GM10266 (cell line): ENCODE data around the gene AFAP1L1.

ENCODE experiments used
- DNase-seq: peaks from one replicate; pipeline ENCODE4 v3.0.0; 2012; ENCODE audit errors: extremely low spot score
- TF ChIP-seq, protein P1 (sequence below): IDR thresholded peaks from 2 replicates; pipeline ENCODE4 v1.5.1; 2012; ENCODE audit warnings: mild to moderate bottlenecking, low read depth; ENCODE audit not compliant: control insufficient read depth, insufficient read depth; ENCODE audit errors: missing control alignments

AFAP1L1 gene

DNA sequence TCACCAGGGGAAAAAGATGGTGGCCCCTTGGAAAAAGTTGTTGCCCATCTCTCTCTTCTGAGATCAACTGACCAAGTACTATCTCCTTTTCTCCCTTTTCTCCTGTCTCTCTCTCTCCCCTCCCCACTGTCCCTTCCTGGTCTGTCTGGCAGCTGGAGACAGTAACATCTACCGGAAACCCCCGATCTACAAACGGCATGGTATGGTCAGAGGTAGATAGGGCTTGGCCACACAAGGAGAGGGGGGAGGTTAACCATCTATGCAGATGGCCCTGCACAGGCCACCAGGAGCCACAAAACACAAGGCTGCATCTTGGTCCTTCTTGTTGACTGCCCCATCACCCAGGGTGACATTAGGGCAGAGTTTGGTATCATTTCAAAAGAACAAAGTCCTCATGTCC, 29.3 kb upstream of the AFAP1L1 start:
- TF ChIP-seq, protein P1, sequence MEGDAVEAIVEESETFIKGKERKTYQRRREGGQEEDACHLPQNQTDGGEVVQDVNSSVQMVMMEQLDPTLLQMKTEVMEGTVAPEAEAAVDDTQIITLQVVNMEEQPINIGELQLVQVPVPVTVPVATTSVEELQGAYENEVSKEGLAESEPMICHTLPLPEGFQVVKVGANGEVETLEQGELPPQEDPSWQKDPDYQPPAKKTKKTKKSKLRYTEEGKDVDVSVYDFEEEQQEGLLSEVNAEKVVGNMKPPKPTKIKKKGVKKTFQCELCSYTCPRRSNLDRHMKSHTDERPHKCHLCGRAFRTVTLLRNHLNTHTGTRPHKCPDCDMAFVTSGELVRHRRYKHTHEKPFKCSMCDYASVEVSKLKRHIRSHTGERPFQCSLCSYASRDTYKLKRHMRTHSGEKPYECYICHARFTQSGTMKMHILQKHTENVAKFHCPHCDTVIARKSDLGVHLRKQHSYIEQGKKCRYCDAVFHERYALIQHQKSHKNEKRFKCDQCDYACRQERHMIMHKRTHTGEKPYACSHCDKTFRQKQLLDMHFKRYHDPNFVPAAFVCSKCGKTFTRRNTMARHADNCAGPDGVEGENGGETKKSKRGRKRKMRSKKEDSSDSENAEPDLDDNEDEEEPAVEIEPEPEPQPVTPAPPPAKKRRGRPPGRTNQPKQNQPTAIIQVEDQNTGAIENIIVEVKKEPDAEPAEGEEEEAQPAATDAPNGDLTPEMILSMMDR, result no peak
- no peak for DNase-seq

- TF ChIP-seq, protein P1, result no peak
- DNase-seq, result no peak
Observed at GRCh38 chr5:149246906-149247305, 24.8 kb upstream of the AFAP1L1 start.

DNA sequence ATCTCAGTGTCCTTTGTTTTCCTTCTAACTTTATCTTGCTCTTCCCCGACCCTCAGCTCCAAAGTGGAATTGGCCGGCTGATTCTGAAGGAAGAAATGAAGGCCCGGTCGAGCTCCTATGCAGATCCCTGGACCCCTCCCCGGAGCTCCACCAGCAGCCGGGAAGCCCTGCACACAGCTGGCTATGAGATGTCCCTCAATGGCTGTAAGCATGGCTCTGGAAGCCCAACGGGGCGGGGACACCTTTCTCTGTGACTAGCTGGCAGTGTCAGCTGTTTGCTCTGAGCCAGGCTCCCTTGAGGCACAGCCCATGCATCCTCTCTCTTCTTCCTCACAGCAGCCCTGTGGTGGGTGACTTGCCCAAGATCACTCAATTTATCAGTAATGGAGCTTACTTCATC, 23.9 kb upstream of the AFAP1L1 start:
- TF ChIP-seq, protein P1, result no peak
- no peak for DNase-seq

GRCh38 chr5:149251546-149251945, 20.1 kb upstream of the AFAP1L1 start:
- DNase-seq, result no peak
- TF ChIP-seq, protein P1, result no peak

- TF ChIP-seq, protein P1, result no peak
- DNase-seq, result no peak
Observed at GRCh38 chr5:149254506-149254905, 17.2 kb upstream of the AFAP1L1 start.

DNA sequence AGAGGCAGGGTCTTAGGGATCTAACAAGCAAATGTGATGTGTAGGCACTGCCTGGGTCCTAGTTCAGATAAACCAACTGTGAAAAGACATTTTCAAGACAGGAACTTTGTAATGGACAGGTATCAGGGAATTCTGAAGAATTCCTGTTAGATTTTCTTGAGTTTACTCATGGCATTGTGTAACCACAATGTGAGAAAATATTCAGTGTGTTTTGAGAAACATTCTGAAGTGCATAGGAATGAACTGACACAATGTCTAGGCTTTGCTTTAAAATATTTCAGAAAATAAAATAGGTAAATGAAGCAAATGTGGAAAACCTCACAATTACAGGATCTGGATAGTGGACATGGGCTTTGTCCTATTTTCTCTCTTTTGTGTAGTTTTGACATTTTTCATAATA, 15.2 kb upstream of the AFAP1L1 start:
- TF ChIP-seq, protein P1, result no peak
- DNase-seq, result no peak

GRCh38 chr5:149257131-149257530, 14.5 kb upstream of the AFAP1L1 start:
- TF ChIP-seq, protein P1, result no peak
- no peak for DNase-seq
